GM19395 (cell line): ENCODE data around the gene SEMA5A.
A peak's percentile ranks its signal among the peaks of the same experiment; 100 is the strongest.

Experiments
- ATAC-seq: cut with Tn5 transposase; IDR thresholded peaks from one replicate; pipeline ENCODE4 v1.9.1; 2021; ENCODE audit warnings: mild to moderate bottlenecking, moderate library complexity; ENCODE audit not compliant: unreplicated experiment

The SEMA5A gene

DNA sequence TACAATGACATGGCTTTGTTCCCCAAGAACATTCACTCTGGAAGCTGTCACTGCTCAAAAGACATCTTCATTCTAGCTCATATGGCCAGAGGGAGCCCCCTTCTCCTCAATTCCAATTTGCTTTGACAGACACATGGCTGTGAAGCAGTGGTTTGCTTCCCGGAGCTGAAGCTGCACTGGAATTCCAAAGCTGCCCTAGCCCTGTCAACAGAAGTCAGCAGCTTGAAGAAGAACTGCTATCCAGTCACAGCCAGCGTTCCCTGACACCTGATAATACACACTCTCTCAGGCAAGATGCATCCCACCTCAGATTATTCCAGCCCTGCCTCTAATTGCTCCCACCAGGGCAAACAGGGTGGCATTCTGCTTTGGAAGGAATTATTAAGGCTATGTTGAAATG is 93.7 kb downstream of the SEMA5A start:
- no peak for ATAC-seq

DNA sequence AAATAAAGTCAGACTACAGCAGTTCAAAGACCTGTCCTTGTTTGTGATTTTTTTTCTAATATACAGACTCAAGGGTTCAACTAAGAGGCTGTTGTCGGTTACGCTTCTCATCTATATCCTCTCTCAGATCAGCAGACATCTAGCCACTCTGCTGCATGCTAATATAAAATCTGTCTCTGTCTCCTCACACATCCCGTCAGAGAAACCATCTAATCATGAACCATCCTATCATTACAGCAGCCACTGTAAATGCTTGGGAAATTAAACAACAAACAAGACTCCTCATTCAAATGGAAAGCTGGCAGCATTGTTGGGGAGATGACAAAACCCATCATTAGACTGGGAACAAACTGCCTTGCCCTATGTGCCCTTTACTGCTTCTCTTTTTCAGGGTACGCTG is 94.8 kb downstream of the SEMA5A start:
- no peak for ATAC-seq

DNA sequence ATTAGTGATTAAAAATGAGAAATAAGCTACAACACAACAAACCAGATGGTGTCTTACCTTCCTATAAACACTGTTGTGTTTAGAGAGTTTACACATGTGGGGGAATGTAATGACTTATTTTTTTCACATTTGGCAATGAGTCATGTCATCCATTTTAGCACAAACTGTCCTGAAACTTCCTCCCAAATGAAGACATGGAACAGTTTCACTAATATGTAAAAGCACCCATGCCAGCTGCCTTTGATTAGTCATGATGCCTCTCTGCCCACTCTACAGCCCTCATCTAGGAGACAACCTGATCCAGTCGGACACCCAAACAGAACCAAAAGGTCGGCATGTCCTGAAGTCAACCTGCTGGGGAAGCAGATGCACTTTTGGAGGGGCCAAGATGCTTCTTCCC is 98.2 kb downstream of the SEMA5A start:
- ATAC-seq, result no peak

DNA sequence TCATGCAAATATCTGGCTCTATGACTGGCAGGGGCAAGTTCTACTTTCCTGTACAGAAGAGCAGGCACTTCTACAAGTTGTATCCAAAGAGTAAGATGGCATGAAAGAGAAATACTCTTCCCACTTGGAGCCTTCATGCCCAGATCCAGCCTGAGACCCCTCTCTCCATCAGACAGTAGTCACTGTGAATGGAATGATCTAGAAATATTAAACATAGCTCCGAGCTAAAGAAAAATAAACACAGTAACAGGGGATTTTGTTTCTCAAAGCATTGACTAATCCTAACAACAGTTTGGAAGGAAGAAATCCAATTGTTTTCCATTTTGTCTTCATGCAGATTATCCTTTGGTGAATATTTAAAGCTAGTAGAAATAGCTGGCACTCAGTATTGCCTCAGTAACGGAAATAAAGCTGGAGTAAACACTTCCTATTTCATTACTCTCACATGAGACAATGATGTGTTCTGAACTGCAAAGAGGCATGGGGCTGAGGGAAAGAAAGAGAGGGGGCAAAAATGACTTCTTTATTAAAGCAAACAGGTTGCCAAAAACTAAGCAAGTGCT is 100.0 kb downstream of the SEMA5A start:
- ATAC-seq, result no peak

DNA sequence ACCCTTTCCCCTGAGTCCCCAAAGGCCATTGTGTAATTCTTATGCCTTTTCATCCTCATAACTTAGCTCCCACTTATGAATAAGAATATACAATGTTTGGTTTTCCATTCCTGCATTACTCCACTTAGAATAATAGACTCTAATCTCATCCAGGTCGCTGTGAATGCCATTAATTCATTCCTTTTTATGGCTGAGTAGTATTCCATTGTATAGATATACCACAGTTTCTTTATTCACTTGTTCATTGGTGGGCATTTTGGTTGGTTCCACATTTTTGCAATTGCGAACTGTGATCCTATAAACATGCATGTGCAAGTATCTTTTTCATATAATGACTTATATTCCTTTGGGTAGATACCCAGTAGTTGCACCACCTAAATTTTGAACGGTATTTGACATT is 101.5 kb downstream of the SEMA5A start:
- ATAC-seq, result no peak

DNA sequence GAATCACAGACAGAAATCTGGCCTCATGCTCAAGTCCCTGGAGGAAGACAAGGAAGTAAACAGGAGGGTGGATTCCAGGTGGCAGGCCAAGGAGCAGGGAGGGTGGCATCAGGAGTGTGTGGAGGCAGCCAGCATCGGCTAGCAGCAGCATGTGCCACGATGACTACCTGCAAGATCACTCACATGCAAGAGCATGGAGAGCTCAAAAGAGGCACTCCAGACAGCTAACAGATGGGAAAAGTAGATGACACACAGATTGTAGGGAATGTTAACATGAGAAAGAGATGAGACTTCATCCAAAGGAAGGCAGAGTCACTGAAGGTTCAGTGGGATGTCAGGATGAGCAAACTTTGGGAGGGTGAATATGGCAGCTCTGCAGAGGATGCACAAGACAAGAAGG is 104.3 kb downstream of the SEMA5A start:
- ATAC-seq, result no peak

DNA sequence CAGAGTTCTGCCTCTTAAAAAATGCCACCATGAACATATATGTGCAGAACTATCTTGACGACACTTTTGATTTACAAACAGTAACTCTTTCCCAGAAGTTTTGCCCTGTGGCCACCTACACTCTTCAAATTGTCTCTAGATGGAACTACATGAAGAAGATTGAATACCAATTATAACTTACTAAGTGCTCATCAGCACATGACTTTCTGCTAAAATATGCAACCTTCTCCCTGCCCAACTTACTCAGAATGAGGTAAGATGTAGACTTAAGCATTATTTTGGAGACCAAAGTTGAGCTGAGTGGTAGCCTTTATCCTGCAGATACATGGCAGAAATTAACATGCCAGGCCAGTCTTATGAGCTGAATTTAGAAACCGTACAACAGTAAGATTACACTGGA is 105.4 kb downstream of the SEMA5A start:
- ATAC-seq, result no peak

DNA sequence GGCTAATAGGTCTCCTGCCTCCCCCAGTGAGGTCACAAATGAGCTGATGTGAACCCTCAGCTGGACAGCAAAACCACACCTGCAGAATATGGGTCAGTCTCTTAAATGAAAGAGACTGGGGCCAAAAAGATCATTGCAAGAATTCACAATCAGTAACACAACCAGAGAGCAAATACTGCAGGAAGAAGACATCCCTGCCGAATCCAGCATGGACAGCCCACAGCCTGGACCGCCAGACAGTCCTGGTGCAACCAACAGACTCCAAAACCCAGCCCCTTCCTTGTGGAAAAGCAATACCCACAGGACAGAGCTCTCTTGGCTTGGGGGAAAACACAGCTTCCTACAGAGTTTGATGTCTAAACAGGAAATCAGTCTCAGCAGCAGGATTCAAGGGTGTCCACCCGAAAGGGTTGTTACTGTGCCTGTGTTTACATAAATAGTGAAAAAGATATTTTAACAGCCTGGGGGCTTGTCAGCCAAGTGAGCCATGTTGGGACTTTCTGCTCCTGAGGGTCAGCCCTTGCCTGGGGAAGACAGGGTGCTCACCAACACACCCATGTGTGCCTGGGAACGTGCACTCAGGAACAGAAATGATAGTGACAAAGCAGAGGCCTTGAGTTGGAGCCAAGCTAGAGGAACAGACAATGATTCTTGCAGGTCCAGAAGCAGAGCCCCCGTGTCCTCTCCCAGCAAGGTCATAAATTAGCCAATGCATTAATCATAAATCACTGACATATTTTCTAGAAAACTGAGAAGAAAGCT is 106.2 kb downstream of the SEMA5A start:
- no peak for ATAC-seq

DNA sequence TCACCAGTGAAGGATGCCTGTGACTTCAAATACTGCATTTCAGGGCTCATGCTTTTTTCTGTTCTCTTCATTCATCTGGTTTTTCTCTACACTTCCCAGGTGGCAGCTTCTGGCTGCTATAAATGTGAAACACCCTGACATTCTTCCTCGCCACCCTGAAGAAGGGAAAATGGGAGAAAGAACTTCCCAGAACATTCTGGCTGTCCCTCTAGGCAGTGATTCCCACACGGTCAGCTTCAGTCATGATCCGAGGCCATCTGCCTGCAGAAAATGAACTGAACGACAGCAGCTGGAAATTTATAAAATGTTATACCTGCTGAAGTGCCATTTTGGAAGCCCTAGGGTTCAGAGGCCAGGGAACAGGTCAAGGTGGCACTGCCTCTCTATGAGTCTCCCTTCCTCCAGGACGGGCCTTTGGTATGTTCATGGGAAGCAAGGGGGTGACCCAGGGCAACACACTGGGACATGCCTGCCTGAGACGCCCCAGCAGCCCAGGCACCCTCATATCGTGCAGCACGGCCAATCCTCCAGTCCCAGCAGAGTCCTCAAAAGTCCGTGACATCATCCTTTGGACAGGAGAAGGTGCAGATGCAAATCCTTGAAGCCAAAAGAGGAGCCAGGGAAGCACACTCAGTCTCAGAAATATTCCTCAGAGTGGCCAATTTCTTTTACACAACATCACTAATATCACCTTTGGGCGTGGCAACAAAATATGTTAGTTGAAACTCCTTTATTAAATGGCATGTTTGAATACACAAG is 107.1 kb downstream of the SEMA5A start:
- no peak for ATAC-seq

DNA sequence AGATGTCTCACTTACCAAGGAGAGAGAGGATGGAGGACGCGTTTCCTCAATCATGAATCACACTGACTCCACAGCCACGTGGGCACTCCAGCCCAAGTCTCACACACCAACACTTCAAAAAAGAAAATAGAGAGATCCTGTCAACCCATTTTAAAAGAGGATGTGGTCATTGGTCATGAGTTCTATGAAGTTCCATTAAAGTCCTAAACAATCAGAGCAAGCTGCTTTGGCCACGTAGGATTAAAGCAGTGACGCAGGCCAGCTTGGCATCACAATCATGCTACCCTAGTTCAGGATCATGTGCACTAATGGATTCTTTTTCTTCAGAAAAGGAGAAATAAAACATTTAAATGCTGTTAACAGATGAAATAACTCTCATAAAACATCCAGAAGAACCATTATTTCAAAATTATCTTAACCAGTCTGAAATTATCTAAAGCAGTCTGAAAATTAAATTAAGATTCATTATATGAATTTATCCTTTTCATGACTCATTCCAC is 108.1 kb downstream of the SEMA5A start:
- no peak for ATAC-seq

DNA sequence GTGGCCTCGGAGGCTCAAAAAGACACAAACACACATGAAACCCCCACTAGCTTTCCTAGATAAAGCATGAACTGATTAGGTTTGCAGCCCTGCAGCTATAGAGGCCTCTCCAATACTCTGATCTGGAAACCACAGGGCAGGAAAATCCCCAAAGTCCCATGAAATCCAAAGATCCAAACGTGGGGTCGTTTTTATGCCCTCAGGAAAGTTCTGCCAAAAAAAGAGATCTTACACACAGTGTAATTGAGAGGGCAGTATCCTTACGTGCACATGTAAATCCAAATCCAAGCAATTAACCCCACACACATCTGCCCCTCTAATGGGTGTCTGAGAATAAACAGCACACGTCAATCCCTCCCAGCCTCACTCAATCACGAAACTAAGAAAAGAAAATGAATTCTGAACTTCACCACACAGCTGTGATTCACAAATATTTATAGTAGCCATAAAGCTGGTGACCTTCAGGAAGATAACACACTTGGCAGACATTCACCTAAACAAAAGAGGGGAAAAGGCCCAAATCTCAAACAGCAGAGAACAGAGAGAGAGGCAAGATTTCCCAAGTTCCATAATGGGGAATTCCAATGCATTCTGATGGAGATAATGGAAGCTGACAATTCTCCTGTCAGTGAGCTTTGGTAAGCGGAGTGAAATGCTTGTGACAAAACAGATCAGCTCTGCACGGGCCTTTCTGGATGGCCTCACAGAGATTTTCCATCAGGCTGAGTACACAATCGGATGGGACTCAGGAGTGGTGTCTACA is 114.2 kb downstream of the SEMA5A start:
- no peak for ATAC-seq

DNA sequence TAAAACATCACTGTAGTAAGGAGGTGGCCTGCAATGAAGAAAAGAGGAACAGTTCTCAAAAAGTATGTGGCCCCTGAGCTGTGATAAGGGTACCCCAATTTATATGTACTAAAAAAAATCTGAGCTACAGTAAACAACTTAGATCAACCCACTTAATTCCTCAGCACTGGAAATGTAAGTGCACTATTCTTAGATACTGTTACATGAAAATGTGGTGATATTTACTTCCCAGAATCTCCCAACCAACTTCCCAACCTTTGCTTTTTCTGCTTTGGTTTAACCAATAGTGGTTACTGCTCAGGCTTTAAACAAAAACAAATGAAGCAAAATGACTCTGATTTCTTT is 114.8 kb downstream of the SEMA5A start:
- no peak for ATAC-seq

DNA sequence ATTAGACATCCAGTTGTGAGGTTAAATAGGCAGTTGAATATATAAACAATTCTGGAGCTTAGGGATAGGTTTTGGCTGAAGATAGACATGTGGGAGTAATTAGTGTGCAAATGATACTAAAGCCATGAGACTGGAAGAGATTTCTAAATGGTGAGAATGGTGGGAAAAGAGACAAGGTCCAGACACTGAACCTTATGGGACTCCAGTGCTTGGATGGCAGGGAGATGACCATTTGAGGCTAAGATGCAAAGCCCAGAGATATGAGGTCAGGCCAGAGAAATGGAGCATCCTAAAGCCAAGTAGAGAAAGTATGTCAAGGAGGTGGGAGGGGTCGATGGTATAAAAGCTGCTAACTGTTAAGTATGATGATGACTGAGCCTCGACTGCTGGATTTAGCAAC is 115.6 kb downstream of the SEMA5A start:
- no peak for ATAC-seq

DNA sequence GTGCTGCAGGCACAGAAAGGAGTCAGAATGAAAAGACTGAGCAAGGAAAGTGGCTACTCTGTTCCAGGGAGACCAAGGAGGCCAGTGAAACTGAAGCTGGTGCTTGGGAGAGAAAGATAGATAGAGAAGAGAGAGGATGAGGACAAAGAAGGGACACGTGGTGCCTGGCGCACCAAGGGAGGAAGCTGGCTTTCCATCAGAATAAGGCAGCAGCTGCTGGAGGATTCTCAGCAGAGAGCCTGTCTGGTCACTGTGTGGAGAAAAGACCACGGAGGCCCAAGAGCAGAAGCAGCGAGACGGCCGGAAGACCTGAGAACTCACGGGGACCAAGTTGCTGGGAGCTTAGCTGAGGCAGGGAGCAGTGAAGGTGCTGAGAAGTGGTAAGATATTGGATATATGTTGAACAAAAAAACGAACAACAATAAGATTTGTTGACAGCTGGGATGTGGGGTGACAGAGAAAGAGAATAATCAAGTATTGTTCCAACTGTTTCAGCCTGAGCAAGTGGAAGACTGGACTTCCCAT is 116.1 kb downstream of the SEMA5A start:
- no peak for ATAC-seq

DNA sequence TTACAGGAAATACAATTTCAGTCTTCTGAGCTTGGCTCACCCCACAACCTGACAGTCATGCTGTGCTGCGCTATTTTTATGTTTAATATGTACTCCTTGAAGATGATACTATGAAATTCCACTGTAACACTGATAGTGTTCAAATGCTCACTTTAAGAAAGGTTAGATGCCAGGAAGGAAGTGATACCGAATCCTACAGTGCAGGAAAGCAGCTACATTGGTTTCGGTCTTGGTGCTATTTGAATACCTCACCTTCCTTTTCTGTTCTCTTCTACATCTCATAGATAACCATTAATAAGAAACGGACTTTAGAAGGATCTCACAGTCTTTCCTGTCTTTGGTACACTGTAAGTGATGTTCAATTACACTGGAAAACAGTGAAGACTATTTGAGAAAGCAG is 117.6 kb downstream of the SEMA5A start:
- ATAC-seq, result peak; percentile 81

DNA sequence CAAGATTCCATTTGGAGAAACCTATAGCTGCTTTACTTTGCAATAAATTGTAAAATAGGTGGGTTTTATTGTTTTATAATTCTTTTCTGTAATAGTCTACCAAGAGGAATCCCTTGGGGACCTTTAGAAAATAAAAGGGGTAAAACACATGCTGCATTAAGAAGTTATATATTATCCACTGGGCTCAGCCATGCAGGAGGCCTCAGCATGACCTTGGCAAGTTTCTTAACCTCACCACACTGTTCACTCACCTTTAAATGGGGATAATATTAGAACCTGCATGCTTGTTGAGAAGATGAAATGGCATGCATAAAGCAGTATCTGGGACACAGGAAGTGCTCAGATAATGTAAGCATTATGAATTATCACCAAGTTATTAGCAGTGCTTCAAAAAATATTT is 120.2 kb downstream of the SEMA5A start:
- no peak for ATAC-seq

DNA sequence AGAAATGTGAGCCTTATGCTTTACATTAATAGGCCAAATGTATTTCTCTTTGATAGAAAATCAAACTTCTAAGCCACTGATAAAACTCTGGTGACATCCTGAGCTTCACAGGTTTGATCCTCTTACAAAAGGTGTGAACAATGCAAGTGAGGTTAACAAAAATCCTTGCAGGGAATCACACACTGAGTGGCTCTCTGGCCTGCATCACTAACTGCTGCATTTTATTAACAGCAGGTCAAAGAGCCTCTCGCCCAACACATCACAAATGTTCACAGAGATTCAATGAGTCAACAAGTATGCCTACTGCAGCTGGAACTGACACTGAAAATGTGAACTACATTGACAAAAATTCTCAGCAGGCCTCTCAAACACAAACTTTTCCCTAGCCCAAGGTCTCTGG is 122.3 kb downstream of the SEMA5A start:
- ATAC-seq, result no peak

DNA sequence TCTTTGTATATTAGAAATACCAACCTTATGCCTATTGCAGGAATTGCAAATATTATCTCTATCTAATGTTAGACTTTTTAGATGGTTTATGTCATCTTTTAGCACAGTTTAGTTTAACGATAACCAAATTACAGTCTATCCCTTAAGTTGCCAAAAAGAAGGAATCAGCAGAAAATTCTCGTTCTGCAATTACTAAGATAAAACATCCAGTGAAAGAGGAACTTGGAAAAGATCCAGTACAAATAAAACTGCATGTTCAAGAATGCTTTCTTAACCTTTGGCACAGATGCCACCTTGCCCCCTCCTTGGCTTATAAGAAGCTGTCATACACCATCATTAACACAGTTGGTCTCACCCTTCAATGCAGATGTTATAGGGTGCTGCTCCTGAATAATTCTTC is 124.0 kb downstream of the SEMA5A start:
- no peak for ATAC-seq

DNA sequence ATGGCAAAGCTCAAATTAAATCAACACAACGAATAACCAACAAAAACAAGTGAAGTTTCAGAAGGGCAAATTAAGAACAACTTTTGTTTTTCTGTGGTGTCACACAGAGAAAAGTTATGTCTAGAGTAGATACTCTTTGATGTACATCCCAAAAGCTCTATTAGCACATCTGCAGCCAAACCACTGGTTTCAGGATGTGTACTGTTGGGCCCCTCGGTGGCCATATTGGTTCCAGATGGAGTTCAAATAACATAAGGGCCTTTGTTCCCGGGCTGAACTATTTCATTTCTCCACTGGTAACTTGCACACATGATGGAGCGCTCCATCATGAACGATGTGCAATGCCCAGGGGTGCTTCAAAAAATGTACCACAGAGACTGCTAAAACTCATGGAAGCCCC is 126.1 kb downstream of the SEMA5A start:
- no peak for ATAC-seq

DNA sequence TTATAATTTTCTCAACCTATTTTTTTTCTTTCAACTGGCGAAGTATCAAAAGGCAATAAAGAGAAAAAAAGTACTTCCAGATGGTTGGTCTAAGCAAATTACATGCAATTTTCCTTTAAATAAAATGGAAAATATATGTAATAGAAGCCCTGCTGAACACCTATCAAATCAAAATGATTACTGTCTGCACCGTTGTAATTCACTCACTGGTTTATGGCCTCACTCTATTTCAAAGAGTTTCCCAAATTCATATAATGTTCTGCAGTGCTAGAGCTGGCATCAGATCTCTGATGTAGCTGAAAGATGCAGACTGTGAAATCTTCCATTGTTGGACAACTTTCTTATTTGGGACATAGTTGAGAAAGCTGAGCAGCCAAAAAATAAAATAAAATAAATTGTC is 130.3 kb downstream of the SEMA5A start:
- no peak for ATAC-seq

DNA sequence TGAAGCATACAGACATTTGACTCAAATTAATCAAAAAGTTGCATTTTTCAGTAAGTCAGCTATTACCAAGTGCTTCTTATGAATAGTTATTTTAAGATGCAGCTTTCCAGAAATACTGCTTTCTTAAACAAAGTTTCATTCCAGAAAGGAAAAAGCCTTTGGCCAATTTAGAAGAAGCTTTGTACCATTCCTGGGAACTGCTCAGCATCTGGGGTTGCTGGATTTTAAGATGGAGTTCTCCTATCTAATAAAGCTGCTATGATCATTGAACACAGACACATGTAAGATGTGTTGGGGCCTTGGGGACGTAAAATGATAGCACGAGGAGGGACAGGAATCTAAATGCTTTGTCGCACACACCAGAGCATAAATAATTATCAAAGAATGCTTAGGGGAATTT is 130.8 kb downstream of the SEMA5A start:
- ATAC-seq, result no peak
